Measurements from ENCODE around the gene WNT1. TPM values are rescaled to one million over a fixed set of nuclear protein-coding genes. Genes with fewer than 3 reads are reported as not detected.

Gene WNT1
- total RNA-seq, 1 experiment from 2014 or later, result not detected

DNA sequence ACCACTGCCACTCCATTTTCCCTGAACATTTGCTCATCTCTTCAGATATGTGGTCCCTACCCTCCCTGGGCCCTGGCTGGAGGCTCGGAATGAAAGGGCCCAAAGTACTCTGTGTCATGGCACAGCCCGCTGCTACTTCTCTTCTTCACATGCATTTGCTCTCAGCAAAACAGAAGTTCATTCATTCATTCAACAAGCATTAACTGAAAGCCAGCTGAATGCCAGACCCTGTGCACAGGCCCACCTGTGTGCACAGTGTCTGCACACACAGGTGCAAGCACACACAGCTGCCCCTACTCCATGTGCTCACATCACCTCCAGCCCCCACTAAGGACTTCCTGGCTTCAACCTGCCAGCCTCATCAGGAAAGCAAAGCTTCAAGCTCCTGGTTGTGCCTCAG is 7.8 kb downstream of the WNT1 start:
- peaks cover 49% of the 10 kb centered on the region for H3K27me3 ChIP-seq (ENCODE audit: insufficient read depth, low read length)
- no peak overlapping the region for H3K9ac ChIP-seq (ENCODE audit: extremely low read depth, insufficient read length, low read length)
- no peak overlapping the region for H4K91ac ChIP-seq (ENCODE audit: insufficient read length, low read depth, low read length)
- no peak overlapping the region for H2BK120ac ChIP-seq (ENCODE audit: low read depth, low read length, poor library complexity, severe bottlenecking)
- no peak overlapping the region for H3K27ac ChIP-seq (ENCODE audit: insufficient read length, low read depth, low read length)
- Mint-ChIP-seq H3K9me3 (peaks cover 0 to 2% of the 10 kb centered on the region in 2 experiments; a peak in 3 of 5 replicates), H3K27me3 (ENCODE audit: low read depth) (peaks cover 95% of the 10 kb centered on the region), H3K4me3 (no peak overlapping the region; a peak in 1 of 5 replicates), H3K36me3 (ENCODE audit: insufficient read depth in 1 of 3, low read depth in 3 of 3) (no peaks in the 10 kb centered on the region), H3K27ac (no peak overlapping the region), H3K4me1 (peaks cover 14 to 33% of the 10 kb centered on the region in 2 experiments)
- TF ChIP-seq, protein P1, sequence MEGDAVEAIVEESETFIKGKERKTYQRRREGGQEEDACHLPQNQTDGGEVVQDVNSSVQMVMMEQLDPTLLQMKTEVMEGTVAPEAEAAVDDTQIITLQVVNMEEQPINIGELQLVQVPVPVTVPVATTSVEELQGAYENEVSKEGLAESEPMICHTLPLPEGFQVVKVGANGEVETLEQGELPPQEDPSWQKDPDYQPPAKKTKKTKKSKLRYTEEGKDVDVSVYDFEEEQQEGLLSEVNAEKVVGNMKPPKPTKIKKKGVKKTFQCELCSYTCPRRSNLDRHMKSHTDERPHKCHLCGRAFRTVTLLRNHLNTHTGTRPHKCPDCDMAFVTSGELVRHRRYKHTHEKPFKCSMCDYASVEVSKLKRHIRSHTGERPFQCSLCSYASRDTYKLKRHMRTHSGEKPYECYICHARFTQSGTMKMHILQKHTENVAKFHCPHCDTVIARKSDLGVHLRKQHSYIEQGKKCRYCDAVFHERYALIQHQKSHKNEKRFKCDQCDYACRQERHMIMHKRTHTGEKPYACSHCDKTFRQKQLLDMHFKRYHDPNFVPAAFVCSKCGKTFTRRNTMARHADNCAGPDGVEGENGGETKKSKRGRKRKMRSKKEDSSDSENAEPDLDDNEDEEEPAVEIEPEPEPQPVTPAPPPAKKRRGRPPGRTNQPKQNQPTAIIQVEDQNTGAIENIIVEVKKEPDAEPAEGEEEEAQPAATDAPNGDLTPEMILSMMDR (conservative IDR thresholded peaks at IDR 0.05), result no peak
- H2BK15ac ChIP-seq (ENCODE audit: low read depth, low read length), result no peak overlapping the region
- no peaks in the 10 kb centered on the region for H3K79me1 ChIP-seq (ENCODE audit: insufficient read depth, low read depth, low read length, poor library complexity, severe bottlenecking)
- no peak overlapping the region for H2BK20ac ChIP-seq (ENCODE audit: low read depth, low read length, poor library complexity, severe bottlenecking)
- H3K56ac ChIP-seq (ENCODE audit: insufficient read length, low read depth, low read length), result no peak overlapping the region
- no peak overlapping the region for H2AK5ac ChIP-seq (ENCODE audit: insufficient read length, low read length)
- H4K20me1 ChIP-seq (ENCODE audit: control insufficient read depth, insufficient read depth, insufficient read length), result no peaks in the 10 kb centered on the region
- no peak overlapping the region for H3T11ph ChIP-seq (ENCODE audit: low read length)
- H3K9me3 ChIP-seq (ENCODE audit: control insufficient read depth, low read depth, low read length), result no peaks in the 10 kb centered on the region
- H2BK5ac ChIP-seq (ENCODE audit: insufficient read length, low read length), result no peak overlapping the region
- no peak overlapping the region for H3K23ac ChIP-seq (ENCODE audit: insufficient read length, low read depth, low read length)
- H4K8ac ChIP-seq (replicated peaks; ENCODE audit: insufficient read length, low read depth, low read length), result no peak overlapping the region
- H3K79me2 ChIP-seq (ENCODE audit: insufficient read depth, low read length), result no peaks in the 10 kb centered on the region
- H3K18ac ChIP-seq (ENCODE audit: insufficient read length, low read depth, low read length), result no peak overlapping the region
- H4K5ac ChIP-seq (ENCODE audit: insufficient read length, low read depth, low read length), result no peak overlapping the region
- no peak overlapping the region for H3K4me2 ChIP-seq (ENCODE audit: insufficient read depth, insufficient read length, low read length)
- H3K14ac ChIP-seq (ENCODE audit: insufficient read depth, low read length), result no peak overlapping the region
- H2BK12ac ChIP-seq (ENCODE audit: insufficient read length, low read depth, low read length), result no peak overlapping the region
- H3K4me1 ChIP-seq (ENCODE audit: insufficient read depth, low read length), result no peaks in the 10 kb centered on the region
- no peak for DNase-seq
- no peak overlapping the region for H3K4ac ChIP-seq (ENCODE audit: low read depth, low read length)
- H3K23me2 ChIP-seq (ENCODE audit: insufficient read length, low read depth, low read length, poor library complexity, severe bottlenecking), result peaks cover 4% of the 10 kb centered on the region
- no peak overlapping the region for H2AFZ ChIP-seq (ENCODE audit: low read length)
- WGBS (ENCODE audit: extremely low coverage, insufficient read length, low lambda C conversion rate), result no CpG with 5 or more reads among the region's 2 CpGs

All from H9 (cell line).